Ramos (cell line): ENCODE measurements around the gene ITGA8.
"Not testable (repeated sequence)": the region's sequence is repeated elsewhere in the genome, so short reads cannot be mapped to it uniquely, and the experiment has no call there.

Experiments
- in situ Hi-C: fragments of 300-500 bp; cut with MboI; formaldehyde crosslinking; loops from one replicate; pipeline ENCODE4 v1.14.3; 2022; ENCODE audit warnings: low sequenced_read_pairs; ENCODE audit not compliant: unreplicated experiment

Gene ITGA8

DNA sequence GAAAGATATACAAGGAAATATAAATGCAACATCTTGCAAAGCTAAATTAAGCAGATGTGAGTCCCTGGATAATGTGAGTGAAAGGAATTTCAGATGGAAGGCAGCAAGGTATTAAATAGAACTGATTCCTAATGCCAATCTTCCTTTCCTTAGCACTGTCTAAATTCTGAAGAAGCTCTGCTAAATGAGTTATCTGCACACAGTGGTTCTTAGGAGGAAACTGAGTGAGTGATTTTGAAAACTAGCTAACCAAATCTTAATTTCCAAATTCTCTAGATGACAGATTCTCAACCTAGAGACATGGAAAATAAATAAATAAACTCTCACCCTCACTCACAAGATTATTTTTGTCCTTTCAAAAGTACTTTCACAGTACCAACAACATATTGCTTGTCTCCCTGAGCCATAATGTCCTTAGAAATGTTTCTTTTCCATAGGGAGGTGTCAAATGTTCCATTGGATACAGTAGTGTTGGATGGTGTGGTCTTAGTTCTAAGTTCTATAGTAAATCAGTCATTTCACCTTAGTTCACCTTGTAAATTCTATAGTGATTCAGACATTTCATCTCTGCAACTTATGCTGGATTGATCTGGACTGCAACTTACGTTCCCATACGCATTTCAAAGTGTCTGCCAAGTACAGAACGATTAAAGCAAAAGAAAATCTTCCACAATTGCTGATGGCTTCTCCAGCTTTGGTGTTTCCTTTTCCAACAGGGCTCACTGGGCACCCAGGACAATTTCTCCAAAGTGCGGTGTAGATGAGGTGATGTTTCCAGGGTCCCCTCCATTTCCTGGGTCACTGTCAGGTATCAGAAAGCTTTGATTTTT lies 203.3 kb downstream of the ITGA8 start:
- in situ Hi-C loops: no loop called here

DNA sequence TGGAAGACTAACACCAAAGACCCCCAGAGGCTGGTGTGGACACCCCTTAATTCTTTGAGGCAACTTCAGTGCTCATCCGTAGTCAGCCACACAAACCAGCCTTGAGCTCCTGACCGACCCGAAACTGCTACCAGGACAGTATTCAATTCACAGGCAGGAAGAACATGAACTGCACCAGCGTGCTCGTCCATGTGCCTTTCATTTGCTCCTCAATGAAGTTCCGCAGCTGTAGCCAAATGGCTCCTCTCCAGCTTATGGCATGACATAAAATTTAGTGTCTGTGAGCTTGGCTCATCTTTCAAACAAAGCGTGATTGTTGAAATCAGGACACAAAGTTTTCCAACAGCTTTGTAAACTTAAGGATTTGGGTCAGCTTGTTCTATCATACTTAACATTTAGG lies 204.5 kb downstream of the ITGA8 start:
- in situ Hi-C loops: no loop called here

DNA sequence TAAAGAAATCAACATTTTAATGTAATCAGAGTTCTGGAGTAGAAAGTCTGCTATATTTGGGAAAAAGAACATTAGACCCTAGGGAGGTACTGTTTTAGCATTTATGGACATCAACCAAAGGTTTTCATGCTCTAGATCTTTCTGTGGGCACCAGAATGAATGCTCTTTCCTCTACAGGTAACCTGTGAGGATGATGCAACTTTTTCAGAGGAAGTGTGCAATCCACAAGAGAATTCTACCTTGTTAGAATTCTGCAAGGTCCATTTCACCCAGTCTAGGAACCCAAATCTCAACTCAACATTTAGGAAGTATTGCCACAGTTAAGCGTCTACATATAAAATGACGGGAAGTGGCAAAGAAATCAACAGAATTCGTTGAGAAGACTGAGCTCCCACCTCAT lies 208.8 kb downstream of the ITGA8 start:
- in situ Hi-C loops: no loop called here

DNA sequence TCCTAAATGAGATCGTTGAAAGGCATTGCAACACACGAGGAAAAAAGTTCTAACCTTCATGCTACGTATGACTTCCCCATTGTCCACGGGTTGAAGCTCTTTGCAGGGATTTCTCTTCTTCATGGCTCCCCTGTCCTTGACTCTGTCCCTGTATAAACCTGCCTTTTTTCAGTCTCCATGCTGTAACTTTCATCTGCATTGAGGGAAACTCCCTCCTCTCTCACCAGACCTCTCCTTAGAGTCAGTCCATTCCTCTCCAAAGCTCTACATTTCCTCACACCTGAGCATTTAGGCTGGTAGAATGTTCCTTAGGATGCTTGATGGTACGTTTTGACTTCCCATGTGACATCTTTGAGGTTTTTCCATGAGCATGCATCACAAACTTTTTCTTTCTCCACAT lies 214.4 kb downstream of the ITGA8 start:
- in situ Hi-C loops: no loop called here

DNA sequence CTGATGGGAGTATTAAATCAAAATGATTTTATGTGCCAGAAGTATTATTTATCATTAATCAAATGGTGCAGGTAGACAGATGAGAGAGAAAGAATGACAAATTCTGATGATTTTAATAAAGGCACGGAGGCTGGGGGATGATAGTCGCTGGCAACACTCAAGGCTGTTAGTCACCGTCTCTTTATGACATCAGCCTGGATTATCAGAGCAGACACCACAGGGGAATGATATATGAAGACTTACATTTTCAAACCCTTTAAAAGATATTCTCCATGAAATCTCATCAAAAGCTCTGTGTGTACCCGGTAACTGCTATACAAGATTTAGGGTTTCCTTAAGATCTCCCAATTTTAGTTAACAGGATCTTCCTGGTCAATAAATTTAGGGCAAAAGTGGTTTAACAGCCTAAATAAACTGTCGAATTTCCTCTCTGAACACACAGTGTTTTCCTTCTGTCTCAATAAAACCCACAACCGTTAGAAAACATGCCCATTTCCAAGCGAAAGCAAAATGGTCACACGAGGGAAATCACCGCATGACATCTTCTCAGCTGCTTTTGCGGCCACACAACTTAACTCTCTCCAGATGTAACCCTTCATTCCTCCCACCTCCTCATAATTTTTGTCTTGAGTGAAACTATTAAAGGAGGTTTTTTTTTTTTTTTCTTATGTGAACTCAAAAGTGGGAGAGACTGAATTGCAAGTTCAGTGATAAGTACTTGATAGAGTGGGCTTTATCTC lies 215.5 kb downstream of the ITGA8 start:
- in situ Hi-C loops: no loop called here

DNA sequence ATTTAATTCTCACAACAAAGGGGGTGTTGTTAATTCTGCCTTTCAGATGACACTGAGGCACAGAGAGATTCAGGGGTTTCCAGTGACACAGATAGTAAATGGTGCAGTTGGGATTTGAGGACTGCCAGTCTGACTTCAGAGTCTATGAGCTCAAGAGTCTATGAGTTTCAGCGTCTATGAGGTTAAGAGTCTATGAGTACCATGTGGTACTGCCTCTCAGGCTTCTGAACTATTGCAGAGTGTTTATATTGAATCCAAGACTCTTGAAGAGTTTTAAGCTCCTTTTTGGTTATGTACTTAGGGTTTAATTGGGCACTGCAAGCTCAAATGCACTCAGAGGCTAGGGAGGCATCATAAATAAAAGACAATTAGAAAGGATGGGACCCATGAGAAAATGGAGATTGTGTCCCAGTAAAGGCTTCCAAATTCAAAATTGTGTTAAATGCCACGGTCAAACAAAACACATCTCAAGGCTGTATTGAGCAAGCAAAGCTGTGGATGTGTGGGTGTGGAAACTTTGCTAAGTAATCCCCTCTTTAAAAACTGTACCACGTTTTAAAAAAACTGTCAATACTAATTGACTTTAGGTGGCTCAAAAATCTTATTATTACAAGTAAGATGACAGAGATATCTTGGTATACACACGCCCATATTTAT lies 224.7 kb downstream of the ITGA8 start:
- in situ Hi-C loops: no loop called here

DNA sequence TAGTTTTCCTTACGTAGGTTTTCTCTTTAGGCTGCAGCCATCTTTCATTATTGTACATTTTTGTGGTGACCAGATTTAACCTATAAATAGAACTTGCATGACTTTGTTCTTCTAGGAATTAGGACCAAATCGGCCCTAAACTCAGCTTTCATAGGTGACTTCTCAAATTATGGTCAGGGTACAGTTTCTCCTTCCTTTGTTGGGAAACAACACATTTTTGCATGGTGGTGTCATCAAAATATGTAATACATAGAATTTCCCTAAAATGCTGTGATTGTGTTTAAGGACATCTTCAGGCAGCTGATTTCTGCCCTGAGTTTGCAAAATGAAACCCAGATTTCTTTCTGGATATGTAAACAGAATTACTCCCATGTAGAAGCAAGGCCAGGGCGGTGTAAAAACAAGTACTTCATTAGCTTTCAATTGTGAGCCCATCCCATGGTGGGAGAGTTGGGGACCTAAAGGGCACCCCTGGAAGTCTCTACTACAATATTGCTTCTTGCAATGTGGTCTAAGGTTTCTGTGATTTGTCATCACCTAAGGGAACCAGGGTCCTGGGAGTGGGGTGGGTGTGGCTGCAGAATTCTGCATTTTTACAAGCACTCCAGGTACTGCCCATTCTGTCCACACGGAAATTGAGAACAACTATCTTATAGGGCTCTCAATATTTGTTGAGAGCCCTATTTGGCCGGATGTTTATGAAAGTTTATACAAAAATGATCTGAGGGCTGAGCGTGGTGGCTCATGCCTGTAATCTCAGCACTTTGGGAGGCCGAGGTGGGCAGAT lies 227.7 kb downstream of the ITGA8 start:
- in situ Hi-C loops: no loop called here

DNA sequence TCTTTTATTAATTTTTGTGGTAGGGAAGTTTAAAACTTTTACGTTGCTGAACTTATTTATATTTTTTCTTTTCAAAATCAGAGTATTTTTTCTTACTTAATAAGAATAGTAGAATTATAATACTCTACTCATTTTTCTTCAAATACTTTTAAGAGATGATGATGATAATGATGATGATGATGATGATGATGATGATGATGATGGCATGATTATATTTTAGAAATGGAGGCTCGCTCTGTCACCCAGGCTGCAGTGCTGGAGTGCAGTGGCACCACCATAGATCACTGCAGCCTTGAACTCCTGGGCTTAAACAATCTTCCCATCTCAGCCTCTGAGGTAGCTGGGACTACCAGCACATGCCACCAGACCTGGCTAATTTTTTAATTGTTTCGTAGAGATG lies 230.3 kb downstream of the ITGA8 start:
- in situ Hi-C loops: no loop called here

DNA sequence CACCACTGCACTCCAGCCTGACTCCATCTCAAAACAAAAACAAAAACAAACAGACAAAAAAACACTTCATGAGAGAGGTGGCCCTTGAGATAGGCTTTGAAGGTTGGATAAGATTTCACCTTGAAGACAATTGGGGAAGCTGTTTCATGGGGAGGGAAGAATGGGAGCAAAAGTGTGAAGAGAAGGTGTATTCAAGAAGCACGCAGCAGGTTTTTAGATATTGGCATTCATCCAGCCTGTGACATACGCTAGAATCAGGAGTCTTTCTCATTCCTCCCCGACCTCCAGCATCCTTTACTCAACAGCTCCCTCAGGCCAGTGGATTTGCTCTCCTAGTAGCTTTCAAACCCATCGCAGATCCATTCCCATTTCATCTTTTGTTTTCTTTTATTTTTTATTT lies 232.3 kb downstream of the ITGA8 start:
- in situ Hi-C loops: no loop called here

DNA sequence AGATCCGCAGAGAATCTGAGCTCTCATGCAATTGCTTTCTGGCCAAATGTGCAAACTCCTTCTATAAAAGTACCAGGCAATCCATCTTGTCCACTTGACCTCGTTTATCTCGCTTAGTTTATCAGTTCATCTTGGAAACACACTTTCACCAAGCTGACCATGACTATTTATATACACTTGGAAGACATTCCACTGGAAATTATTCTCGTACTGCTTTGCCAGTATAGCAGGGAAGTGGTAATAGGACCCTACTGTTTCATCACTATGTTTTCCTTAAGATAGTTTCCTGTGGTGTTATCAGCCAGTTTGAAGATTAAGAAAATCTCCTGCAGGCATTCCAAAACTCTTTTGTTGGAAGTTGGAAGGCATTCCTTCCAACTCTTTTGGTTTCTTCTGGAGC lies 233.3 kb downstream of the ITGA8 start:
- in situ Hi-C loops: no loop called here

DNA sequence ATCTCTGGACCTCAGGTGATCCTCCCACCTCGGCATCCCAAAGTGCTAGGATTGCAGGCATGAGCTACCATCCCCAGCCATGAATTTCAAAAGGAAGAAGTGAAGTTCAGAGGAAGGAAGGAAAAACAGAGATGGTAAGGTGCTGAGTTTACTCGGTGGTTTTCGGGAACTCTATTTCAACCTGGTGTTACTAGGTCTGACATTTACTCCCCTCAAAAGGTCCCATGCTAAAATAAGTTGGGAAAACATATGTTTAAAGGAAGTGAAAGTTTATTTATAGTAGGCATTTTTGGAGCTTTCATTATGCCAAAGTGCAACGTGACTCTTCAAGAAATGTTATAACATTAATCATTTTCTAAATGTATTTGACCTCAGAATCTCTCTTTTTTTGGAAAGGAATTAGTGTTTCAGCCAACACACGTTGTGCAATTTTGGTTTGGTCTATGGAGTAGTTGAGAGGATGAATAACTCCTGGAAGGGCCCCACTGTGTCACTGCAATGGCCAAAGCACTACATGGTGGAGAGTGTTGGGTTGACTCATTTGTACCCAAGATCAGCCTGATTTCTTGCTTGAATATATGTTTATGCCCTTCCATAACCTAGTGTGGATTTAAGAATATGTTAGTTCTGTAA lies 233.9 kb downstream of the ITGA8 start:
- in situ Hi-C loops: no loop called here

DNA sequence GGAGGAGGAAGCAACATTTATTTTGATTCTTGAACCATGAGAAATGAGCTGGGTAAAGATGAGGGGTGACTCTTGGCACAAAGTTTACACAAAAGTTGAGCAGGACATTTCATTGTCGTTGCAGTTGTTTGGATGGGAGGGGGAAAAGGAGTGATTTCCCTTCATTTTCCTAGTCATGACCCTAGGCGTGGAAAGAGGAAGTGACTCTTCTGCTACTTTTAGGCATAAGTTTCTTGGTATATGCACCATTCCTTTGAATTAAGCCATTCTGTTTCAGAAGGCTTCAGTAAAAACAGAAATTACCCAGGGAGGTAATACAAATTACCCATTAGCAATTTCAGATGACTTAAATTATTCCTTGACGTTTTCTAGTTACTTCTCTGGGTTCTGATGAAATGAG lies 234.7 kb downstream of the ITGA8 start:
- in situ Hi-C loops: no loop called here

DNA sequence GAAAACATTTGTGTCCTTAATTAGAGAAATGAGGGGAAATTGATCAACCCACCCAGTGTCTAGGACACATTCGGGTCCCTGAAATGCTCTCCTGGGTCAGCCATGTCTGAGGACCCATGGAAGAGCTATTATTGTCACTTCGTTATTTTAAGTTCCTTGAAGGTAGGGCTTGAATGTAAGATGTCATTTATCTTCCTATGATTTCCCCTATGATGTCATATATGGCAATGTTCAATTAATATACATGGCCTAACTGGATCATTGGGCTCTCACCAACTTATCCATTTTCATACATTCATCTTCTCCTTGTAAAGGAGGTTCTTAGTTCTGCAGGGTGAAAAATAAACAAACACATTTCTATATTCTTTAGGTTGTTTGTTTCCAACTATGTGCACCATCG lies 235.6 kb downstream of the ITGA8 start:
- in situ Hi-C loops: no loop called here

DNA sequence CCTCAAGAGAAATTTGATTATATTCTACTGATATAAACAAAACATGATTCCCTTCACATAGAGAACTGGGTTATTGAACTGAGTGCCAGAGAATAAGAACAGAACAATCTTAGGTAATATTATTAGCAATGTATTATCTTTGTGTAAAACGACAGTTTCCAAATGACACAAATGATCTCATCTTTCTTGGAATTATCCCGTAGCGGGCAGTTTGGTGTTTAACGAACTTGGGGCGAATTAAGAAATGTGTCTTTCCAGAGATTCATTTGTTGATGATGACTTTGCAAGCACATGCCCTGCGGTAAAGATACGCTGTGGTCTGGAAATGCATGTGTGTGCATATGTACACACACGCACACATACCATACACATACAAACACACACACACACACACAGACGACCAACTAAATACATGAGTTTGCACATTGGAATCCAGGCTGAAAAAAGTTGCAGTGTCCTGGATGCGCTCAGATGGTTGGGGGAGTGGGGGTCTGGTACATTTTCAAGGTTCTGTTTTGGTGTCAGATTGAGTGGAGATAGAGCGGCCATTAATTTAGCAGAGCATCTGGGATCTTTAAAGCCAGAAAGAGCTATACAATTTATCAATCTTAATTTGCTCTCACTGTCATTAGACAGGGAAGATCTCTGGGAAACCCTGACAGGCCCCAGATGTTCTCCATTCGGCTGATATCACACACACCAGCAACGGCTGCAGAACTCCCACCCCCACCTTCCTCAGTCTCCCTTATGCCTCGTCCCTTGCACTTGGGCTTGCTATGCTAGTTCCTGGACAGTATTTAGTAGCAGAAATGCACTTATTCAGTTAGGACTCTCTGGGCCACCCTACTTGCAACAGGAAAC lies 236.3 kb downstream of the ITGA8 start:
- in situ Hi-C loops: no loop called here

DNA sequence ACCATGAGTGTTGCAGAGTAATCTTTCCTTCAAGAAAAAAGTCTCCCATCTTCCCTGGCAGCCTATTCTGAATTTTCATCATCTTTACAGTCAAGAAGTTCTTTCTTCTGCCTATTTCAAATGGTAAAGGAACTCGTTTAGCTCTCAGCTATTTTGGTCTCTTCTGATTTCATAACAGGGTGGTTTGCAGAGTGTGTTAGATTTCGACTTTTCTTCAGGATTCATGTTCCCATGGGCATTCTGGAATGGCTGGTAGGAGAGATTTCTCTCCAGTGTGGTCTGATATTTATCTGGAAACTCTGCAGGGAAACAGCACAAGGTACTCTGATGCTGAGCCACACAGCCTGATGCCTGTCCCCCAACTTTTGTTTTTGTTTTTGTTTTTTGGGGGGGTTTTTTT lies 237.6 kb downstream of the ITGA8 start:
- in situ Hi-C loops: no loop called here

DNA sequence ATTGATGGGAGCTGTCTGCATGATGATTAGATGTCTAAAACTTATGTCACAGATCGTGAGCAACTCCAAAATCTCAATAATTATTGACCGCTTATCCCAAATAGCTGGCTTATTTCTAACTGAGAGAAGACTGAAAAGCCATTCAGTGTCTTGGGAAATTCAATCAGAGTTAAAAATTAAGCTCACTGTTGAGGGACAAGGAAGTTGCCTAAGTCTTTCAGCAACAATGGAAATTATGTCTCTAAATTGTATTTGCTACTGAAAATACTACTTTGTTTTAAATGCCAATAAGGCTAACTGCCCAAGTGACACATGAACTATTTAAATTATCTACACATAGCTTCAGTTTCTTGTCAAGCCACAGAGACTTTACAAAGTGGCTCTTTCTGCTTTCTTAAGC lies 240.8 kb downstream of the ITGA8 start:
- in situ Hi-C loops: no loop called here

DNA sequence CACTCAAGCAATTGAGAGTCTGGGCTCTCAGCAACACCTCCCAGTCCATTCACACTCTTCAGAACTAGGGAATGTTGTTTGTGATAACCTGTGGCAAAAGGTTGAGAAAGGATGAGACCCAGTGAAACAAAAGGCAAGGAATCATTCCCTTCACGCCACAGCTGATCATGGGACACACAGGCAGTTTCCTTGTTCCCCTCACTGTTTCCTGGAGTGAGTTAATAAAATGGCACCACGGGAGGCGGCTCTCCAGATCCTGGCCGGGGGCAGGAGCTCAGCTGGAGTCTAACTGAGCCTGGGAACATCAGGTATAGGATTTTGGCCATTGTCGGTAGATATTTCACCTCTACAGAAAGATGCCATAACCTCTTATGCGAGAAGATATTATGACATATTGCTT lies 241.3 kb downstream of the ITGA8 start:
- in situ Hi-C loops: no loop called here

DNA sequence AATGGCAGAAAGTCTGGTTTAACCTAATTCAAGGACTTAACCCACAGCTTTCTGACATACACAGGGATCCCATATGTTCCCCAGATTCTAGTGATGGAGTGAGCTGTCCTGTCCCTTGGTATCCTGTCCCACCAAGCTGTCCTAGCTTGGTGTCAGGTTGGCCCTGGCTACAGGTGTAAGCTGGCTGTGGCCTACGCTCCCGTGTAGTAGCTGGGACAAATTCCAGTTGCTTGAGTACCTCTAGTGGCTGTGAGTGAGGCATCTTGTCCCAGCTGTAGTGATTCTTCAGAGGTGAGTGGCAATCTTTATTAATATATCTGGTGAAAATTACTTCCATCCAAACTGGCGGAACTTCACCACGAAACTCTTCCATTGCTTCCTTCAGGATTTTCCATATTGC lies 243.4 kb downstream of the ITGA8 start:
- in situ Hi-C loops: no loop called here

DNA sequence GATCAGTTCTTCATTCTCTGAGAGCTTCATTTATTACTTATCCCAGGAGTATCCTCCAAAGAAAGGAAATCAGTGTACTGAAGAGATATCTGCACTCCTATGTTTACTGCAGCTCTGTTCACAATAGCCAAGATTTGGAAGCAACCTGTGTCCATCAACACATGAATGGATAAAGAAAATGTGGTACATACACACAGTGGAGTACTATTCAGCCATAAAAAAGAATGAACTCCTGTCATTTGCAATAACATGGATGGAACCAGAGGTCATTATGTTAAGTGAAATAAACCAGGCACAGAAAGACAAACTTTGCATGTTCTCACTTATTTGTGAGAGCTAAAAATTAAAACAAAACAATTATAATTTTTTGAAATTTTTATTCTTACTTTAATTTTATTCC lies 244.3 kb downstream of the ITGA8 start:
- in situ Hi-C loops: not testable (repeated sequence)
